HG02798 (cell line): ENCODE data around the gene SPINK5.
A peak's percentile ranks its signal among the peaks of the same experiment; 100 is the strongest.

Experiments
- ATAC-seq: cut with Tn5 transposase; IDR thresholded peaks from one replicate; pipeline ENCODE4 v1.9.1; 2021; ENCODE audit warnings: mild to moderate bottlenecking; ENCODE audit not compliant: unreplicated experiment, poor library complexity

The SPINK5 gene

GRCh38 chr5:148090146-148090772 is 26.5 kb downstream of the SPINK5 start:
- no peak for ATAC-seq

GRCh38 chr5:148090773-148091250 is 27.0 kb downstream of the SPINK5 start:
- ATAC-seq: peak; percentile 75

DNA sequence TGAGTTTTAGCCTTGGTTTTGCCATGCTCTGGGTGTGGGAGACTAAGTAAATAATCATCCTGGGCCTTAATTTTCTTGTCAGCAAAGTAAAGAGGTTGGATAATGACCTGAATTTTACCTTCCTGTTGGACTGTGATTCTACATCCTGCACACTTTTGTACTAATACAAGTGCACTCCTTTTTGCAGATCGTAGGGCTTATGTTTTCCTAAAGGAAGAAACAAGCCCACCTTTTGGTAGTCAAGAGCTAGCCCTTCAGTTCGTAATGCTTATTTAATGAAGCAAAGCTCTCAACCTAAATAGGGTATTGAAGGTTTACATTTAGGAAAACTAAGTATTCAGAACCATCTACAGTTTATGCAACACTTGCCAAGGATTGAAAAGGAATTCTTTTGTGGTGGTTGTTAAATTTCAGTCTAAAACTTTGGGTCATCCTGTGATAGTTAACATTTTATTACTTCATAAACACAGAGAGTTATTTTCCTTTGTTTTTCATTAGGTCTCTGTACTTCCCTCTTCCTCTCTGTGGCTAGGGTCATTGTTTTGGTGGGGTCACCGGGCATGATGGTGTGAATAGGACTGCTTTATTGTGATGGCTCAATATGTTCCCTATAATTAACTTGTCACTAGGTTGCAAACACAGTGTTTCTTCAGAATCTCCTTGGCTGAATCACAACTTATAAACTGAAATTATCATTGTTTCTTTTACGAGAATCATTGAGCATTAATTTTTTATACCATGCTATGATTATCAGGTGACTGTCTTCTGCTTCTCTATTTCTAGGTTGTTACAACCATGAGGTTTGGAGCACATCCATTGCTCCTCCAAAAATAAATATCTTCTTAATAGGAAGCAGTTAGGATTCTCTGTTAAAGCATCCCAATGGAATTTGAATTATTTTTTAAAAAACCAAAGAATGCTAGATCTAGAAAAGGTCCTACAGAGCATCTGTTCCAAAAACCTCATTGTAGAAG is 28.5 kb downstream of the SPINK5 start:
- ATAC-seq: no peak

GRCh38 chr5:148094336-148094735 is 30.6 kb downstream of the SPINK5 start:
- no peak for ATAC-seq

DNA sequence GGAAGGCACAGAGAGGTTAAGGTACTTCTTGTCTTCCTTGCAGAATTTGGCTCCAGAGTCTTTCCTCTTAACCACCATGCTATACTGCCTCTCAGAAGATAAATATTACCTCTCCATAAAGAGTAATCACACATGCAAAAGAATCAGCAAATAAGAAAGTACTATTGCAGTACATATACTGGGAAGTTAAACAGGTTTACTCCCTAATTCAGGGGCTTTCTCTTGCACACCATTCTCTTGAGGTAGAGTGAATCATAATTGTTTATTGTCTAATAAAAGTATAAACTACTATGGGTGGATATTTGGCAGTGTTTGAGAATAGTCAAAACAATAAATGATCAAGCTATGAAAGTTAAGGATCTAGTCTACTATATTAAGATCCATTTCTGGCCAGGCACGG is 40.4 kb downstream of the SPINK5 start:
- no peak for ATAC-seq

GRCh38 chr5:148107608-148108007 is 43.8 kb downstream of the SPINK5 start:
- no peak for ATAC-seq

DNA sequence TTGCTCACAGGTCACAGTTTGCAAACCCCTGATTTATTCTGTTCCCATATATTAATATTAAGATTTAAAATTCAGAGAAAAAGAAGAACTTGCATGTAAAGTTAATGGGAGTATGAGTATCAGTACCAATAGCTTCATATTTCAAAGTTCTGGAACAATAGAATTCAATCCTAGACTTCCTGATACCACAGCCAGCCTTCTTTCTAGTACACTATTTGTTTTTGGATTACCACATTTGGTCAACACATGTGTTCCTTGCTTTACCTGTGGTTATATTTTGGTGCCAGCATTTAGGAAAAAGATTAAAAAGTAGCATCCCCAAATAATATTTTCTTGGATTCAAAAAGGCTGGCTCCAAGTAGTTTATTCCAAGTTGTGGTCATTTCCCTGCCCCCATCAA is 49.5 kb downstream of the SPINK5 start:
- no peak for ATAC-seq

- no peak for ATAC-seq
These were observed 56.5 kb downstream of the SPINK5 start for GRCh38 chr5:148120317-148120716.

DNA sequence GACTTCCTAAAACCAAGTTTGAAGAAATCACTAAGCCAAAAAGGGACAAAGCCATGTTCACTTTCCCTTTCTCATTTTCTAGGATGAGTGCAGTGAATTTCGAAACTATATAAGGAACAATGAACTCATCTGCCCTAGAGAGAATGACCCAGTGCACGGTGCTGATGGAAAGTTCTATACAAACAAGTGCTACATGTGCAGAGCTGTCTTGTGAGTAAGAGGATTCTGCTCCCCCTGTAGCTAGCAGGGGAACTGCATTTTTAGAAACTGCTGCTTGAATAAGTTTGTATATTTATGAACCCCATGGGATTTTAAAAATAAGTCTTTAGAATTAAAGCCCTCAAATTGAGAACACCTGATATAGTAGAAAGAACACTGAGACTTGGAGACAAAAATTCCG is 61.9 kb downstream of the SPINK5 start:
- no peak for ATAC-seq

GRCh38 chr5:148135091-148136048 is 71.6 kb downstream of the SPINK5 start:
- no peak for ATAC-seq

DNA sequence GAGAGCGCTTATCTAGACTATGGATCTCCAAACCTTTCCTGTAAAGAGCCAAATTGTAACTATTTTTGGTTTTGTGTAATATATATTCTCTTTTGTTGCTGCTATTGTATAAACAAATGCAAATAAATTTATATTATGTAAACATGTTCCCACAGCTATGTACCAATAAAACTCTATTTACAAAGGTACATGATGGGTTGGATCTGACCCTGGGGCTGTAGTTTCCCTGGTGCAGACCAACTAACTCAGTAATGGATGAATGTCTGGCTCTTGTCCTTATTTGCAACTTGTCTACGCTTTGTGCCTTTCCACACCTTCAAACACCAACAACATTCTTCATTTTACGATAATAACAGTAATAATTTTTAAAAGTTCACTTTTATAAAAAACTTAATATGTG is 77.1 kb downstream of the SPINK5 start:
- no peak for ATAC-seq

GRCh38 chr5:148141645-148142044 is 77.9 kb downstream of the SPINK5 start:
- ATAC-seq: no peak

GRCh38 chr5:148145916-148146315 is 82.1 kb downstream of the SPINK5 start:
- no peak for ATAC-seq

GRCh38 chr5:148146487-148146886 is 82.7 kb downstream of the SPINK5 start:
- no peak for ATAC-seq

- no peak for ATAC-seq
These were observed 83.6 kb downstream of the SPINK5 start for GRCh38 chr5:148147415-148147814.

DNA sequence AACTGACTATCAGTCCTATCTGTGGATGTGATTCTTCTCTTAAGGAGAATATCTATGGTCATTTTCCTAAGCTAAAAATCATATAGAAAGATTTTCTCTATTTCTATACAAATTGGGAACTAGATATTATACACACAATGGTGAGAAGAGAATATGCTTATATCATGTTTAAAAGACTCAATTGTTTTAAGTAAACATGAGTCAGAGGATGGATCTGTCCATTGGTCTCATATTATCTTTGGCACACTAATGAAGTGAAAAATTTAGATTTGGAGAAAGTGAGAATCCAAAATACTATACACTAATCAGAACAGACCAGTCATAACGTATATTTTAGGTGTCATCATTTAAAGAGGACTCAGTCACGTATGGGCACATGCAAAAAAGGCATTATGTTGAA is 88.1 kb downstream of the SPINK5 start:
- no peak for ATAC-seq

- no peak for ATAC-seq
These were observed 89.0 kb downstream of the SPINK5 start for GRCh38 chr5:148152781-148153180.

DNA sequence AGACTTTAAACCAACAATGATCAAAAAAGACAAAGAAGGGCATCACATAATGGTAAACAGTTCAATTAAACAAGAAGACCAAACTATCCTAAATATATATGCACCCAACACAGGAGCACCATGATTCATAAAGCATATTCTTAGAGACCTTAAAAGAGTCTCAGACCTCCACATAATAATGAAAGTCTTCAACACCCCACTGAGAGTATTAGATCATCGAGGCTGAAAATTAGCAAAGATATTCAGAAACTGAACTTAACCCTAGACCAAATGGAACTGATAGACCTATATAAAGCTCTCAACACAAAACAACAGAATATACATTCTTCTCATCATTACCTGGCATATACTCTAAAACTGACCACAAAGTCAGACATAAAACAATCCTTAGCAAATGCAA is 92.8 kb downstream of the SPINK5 start:
- ATAC-seq: no peak

DNA sequence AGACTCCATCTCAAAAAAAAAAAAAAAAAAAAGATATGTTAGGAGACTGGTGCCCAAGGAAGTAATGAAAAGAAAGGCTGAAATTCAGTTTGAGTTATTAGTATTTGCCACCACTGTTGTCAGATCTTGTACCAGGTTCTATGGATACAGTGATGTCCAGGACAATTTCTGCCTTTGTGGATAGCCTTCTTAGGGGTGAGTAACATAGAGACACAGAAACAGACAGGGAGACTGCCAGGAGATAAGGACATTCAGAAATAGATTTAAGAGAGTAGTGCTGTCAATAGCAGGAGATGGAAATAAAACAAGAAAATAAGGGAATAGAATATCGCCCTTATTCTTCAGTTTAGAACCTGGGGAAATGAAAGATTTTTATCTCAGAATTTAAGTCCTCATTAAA is 98.3 kb downstream of the SPINK5 start:
- ATAC-seq: no peak

DNA sequence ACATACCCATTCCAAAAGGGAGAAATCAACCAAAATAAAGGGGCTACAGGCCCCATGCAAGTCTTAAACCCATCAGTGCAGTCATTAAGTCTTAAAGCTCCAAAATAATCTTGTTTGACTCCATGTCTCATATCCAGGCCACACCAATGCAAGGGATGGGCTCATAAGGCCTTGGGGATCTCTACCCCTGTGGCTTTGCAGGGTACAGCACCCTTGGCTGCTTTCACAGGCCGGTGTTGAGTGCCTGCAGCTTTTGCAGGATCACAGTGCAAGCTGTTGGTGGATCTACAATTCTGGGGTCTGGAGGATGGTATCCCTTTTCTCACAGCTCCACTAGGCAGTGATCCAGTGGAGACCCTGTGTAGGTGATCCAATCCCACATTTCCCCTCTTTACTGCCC is 99.6 kb downstream of the SPINK5 start:
- no peak for ATAC-seq
